ENCODE results near the gene CDC5L.

Gene CDC5L

DNA sequence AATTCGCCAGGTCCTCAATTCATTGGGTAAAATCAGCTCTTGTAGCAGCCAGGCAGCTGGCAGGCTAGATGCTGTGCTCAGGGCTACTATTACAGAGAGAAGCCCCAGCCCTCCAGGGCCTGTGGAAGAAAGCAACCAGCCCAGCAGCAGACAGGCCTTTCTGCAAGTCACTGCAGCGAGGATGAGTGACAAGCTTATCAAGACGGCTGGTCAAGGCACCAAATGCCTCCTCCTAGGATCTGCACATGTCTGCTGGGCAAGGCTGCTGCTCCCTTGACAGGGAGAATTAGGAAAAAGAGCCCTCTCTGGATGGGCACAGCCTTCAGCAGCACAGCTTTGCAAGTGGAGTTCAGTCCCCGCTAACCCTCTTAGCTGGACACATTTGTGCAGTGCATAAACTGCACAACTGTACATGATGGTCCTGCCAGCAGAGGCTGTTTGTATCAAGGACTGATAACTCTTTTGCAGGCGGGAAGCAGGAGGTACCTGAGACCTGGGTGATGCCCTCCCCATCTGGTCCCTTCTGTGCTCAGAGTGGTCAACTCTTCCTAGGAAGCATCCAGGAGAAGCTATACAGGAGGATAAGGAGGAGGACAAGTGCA is 89.9 kb downstream of the CDC5L start:
- no peak for DNase-seq (ENCODE audit: low read depth)
- TF ChIP-seq, protein P1, sequence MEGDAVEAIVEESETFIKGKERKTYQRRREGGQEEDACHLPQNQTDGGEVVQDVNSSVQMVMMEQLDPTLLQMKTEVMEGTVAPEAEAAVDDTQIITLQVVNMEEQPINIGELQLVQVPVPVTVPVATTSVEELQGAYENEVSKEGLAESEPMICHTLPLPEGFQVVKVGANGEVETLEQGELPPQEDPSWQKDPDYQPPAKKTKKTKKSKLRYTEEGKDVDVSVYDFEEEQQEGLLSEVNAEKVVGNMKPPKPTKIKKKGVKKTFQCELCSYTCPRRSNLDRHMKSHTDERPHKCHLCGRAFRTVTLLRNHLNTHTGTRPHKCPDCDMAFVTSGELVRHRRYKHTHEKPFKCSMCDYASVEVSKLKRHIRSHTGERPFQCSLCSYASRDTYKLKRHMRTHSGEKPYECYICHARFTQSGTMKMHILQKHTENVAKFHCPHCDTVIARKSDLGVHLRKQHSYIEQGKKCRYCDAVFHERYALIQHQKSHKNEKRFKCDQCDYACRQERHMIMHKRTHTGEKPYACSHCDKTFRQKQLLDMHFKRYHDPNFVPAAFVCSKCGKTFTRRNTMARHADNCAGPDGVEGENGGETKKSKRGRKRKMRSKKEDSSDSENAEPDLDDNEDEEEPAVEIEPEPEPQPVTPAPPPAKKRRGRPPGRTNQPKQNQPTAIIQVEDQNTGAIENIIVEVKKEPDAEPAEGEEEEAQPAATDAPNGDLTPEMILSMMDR (IDR thresholded peaks at IDR 0.05; ENCODE audit: insufficient read depth, low read depth, low read length, missing control alignments): no peak
- no peak overlapping the region for H3K4me3 ChIP-seq (ENCODE audit: low read length)

DNA sequence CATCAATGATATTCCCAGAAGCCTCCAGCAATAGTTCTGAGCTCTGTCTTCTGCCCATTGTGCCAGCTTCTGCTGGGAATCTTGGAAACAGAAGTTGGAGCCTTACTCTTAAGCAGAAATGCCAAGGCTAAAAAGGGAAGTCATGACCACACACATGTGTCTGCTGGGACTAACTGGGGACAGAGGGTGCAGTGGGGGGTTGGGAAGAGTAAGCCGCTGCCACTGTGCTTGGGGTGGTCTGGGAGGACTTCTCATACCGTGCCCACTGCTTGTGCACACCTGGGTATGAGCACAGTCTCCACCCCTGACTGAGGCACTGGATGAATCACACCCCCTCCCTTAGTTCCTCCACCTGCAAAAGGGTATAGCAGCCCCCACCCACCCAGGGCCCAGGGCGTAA is 90.7 kb downstream of the CDC5L start:
- no peak overlapping the region for H3K4me3 ChIP-seq (ENCODE audit: low read length)
- DNase-seq (ENCODE audit: low read depth): no peak
- TF ChIP-seq, protein P1 (IDR thresholded peaks at IDR 0.05; ENCODE audit: insufficient read depth, low read depth, low read length, missing control alignments): no peak

DNA sequence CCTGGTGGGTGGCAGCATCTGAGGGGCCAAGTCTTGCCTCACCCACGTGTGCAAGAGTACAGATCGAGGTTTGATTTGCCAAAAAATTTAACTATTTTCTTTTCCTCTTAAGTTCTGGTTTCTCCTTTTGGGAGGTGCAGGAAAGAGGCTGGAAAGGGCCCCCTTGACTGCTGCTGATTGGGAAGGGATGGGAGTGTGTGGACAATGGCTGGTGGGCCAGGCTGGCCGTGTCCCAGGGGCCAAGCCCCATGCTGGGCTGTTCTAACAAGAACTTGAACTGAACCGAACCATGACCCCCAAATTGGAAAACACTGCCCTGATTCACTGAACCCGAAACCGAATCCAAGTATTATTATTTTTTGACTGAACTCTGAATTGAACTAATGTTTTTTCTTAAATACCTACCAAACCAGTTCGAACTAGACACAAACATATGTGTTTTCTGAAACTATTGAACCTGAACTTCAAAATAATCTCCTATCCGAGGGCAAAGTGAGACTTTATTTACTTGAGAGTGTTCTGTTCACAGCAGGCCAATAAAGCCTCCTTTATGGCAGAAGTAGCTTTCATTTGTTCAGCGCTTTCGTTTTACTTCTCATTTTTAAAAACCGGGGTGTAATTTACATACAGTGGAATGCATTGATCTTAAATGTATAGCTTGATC is 91.2 kb downstream of the CDC5L start:
- DNase-seq (ENCODE audit: low read depth): no peak
- no peak overlapping the region for H3K4me3 ChIP-seq (ENCODE audit: low read length)
- TF ChIP-seq, protein P1 (IDR thresholded peaks at IDR 0.05; ENCODE audit: insufficient read depth, low read depth, low read length, missing control alignments): no peak

DNA sequence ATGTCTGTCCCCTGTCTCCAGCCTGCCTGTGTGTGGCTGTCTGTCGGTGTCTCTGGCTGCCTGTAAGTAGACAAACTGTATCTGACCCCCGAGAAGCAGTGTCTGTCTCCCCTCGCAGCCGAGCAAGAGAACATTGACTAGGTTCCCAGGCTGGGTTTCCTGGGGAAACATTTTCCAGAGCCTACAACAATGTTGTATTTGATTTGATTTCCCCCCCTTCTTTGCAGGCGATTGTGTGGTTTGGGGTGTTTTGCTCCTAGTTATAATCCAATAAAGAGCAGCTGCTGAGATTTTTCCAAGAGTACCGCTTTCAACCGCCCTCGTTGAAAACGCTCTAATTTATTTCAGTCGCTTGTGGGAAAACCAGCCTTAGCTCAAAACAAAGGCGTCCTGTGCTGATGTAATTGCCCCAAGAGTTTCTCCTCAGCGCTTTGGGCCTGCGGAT is 92.6 kb downstream of the CDC5L start:
- H3K4me3 ChIP-seq (ENCODE audit: low read length): no peak overlapping the region
- TF ChIP-seq, protein P1 (IDR thresholded peaks at IDR 0.05; ENCODE audit: insufficient read depth, low read depth, low read length, missing control alignments): no peak
- no peak for DNase-seq (ENCODE audit: low read depth)

DNA sequence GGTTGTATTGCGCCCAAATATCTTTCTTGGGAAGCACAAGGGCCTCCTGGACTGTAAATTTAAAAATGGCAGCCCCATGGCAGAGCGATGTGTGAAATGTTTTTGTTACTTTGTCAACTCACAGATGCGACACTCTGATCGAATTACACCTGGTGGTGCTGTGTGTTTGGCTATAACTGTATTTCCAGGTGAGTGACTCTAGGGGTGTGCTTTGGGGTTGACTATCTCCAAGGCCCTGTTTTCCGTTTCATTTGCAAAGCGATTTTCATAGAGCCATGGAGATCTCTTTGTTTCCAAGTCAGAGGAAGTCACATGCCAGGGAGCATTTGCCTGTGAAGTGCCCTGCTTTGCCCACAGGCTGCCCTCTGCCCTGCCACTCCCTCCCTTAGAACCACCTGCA is 93.5 kb downstream of the CDC5L start:
- no peak for DNase-seq (ENCODE audit: low read depth)
- TF ChIP-seq, protein P1 (IDR thresholded peaks at IDR 0.05; ENCODE audit: insufficient read depth, low read depth, low read length, missing control alignments): no peak
- H3K4me3 ChIP-seq (ENCODE audit: low read length): no peak overlapping the region

DNA sequence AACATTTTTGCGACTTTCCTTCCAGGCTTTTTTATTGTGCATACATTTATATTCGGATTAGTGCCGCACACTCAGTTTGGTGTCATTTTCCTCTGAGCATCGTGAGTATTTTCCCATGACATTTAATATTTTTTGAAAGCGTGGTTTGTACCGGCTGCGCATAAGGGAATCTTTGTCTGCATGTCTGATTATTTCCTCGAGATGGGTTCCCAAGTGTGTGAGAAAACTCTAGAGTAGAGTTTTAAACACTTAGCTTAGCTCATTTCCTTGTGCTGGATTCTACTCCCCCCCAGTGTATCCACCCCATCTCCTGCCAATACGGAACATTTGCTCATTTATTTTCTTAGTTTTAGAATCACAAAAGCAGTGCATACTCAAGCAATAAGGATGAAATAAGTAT is 94.3 kb downstream of the CDC5L start:
- no peak for DNase-seq (ENCODE audit: low read depth)
- TF ChIP-seq, protein P1 (IDR thresholded peaks at IDR 0.05; ENCODE audit: insufficient read depth, low read depth, low read length, missing control alignments): no peak
- H3K4me3 ChIP-seq (ENCODE audit: low read length): no peak overlapping the region
